ENCODE measurements around the gene RAE1.
"Not testable (repeated sequence)": the region's sequence is repeated elsewhere in the genome, so short reads cannot be mapped to it uniquely, and the experiment has no call there.

The RAE1 gene

GRCh38 chr20:57326667-57327455, 24.2 kb upstream of the RAE1 start:
- DNase-seq (ENCODE audit: low read depth in 3 of 3, low spot score in 1 of 3): no peak

DNA sequence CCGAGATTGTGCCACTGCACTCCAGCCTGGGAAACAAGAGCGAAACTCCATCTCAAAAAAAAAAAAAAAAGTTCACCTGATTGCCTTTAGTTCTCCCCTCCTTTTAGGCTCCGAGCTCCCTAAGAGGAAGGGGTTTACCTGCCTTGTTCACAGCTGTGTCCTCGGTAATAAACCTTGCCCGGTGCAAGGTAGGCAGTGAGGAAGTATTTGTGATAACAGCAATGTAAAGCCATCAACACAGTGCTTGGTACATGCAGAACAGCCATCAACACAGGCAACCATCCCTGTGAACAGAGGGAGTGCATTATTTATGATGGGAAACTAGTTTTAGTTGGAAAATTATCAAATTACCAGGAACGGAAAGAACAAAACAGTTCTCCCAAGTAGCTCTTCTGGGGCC, 23.2 kb upstream of the RAE1 start:
- no peak for DNase-seq (ENCODE audit: low read depth in 3 of 3, low spot score in 1 of 3)

DNA sequence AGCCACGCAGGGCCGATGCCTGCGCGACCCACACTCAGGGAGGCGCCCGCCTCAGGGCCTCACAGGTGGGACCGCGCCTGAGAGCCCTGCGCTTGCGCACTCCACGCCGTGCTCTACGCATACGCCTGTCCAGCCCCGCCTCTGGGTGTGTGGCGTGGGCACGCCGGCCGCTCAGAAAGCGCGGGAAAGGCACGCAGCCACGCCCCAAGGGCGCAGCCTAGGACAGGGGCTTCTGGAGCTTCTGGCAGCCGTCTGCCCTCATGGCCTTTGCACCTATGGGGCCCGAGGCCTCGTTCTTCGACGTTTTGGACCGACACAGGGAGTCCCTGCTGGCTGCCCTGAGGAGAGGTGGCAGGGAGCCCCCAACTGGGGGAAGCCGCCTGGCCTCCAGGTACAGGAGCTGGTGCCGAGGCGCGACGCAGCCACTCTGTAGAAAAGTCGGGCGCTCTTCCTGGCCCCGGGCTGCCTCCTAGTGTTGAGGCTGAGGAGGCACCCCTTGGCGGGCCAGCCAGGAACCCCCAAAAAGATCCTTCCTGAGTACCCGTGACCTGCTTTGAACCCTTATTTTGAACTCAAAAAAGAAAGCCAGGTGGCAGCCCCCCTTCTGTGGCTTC, 21.3 kb upstream of the RAE1 start, which contains the start of gene SPO11:
Gene SPO11, plus strand, starts transcription at position 196 of the 614 bp plus-strand sequence. Its CDS starts 65 bp downstream, at position 261.
- DNase-seq (ENCODE audit: low read depth in 3 of 3, low spot score in 1 of 3): no peak

DNA sequence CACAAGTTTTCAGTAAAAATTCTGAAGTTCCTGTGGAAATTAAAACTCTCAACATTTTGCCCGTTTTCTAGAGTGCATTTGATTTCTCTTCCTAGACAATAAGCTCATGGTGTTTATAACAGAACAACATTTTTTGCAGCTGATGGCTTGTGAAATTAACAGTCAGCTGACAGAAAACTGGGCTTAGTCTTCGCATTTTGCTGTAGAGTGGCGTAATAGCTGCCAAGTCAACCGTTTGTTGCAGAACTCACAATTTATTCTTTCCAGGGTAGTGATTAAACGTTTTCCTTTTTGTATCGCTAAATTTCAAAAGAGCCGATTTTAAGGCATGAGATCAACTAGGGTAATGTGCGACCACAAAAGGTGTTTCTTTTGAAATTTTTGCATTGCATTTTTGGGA, 20.1 kb upstream of the RAE1 start:
- no peak for DNase-seq (ENCODE audit: low read depth in 3 of 3, low spot score in 1 of 3)

- no peak for DNase-seq (ENCODE audit: low read depth in 3 of 3, low spot score in 1 of 3)
Measured at GRCh38 chr20:57332105-57333089, 18.7 kb upstream of the RAE1 start.

- no peak for DNase-seq (ENCODE audit: low read depth in 3 of 3, low spot score in 1 of 3)
Measured at GRCh38 chr20:57335392-57335791, 15.7 kb upstream of the RAE1 start.

GRCh38 chr20:57341663-57342062, 9.4 kb upstream of the RAE1 start:
- DNase-seq (ENCODE audit: low read depth in 3 of 3, low spot score in 1 of 3): no peak

DNA sequence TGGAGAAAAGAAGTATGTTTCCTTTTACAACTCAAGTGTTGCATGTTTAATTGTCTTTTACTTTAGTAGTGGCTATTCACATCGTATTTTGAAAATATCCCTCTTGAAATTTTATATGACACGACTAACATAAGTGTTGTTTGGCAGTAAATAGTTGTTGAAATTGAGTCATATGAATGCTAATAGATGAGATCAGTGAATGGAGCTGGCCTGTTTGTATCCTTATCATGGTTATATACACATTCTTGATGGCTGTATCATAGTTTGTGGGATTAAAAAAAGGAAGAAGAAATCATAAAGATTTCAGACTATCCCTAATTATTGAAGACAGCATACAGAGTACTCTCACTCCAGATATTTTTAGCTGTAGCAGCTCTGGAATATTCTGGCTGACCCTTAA, 8.2 kb upstream of the RAE1 start:
- DNase-seq (ENCODE audit: low read depth in 3 of 3, low spot score in 1 of 3): no peak

GRCh38 chr20:57346477-57346876, 4.6 kb upstream of the RAE1 start:
- DNase-seq (ENCODE audit: low read depth in 3 of 3, low spot score in 1 of 3): peak; percentile 20 to 53 (median 24)

- no peak for DNase-seq (ENCODE audit: low read depth in 3 of 3, low spot score in 1 of 3)
Measured at GRCh38 chr20:57347393-57347792, 3.7 kb upstream of the RAE1 start.

DNA sequence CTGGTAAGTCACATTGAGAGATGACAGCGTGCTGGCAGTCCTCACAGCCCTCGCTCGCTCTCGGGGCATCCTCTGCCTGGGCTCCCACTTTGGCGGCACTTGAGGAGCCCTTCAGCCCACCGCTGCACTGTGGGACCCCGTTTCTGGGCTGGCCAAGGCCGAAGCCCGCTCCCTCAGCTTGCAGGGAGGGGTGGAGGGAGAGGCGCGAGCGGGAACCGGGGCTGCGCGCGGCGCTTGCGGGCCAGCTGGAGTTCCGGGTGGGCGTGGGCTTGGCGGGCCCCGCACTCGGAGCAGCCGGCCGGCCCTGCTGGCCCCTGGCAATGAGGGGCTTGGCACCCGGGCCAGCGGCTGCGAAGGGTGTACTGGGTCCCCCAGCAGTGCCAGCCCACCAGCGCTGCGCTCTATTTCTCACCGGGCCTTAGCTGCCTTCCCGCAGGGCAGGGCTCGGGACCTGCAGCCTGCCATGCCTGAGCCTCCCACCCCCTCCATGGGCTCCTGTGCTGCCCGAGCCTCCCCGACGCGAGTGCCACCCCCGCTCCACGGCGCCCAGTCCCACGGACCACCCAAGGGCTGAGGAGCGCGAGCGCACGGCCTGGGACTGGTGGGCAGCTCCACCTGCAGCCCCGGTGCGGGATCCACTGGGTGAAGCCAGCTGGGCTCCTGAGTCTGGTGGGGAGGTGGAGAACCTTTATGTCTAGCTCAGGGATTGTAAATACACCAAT, 2.7 kb upstream of the RAE1 start:
- DNase-seq (ENCODE audit: low read depth in 3 of 3, low spot score in 1 of 3): not testable (repeated sequence)

- DNase-seq (ENCODE audit: low read depth in 3 of 3, low spot score in 1 of 3): not testable (repeated sequence)
Measured at GRCh38 chr20:57348922-57349574, 2.0 kb upstream of the RAE1 start.

- DNase-seq (ENCODE audit: low read depth in 3 of 3, low spot score in 1 of 3): no peak
Measured at GRCh38 chr20:57350081-57350710, 859 bp upstream of the RAE1 start.

DNA sequence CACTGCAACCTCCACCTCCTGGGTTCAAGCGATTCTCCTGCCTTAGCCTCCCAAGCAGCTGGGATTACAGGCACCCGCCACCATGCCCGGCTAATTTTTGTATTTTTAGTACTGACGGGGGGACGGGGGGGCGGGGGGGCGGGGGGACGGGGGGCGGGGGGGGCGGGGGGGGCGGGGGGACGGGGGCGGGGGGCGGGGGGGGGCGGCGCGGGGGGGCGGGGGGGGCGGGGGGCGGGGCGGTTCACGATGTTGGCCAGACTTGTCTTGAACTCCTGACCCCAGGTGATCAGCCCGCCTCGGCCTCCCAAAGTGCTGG, 371 bp upstream of the RAE1 start:
- not testable (repeated sequence) for DNase-seq (ENCODE audit: low read depth in 3 of 3, low spot score in 1 of 3)

DNA sequence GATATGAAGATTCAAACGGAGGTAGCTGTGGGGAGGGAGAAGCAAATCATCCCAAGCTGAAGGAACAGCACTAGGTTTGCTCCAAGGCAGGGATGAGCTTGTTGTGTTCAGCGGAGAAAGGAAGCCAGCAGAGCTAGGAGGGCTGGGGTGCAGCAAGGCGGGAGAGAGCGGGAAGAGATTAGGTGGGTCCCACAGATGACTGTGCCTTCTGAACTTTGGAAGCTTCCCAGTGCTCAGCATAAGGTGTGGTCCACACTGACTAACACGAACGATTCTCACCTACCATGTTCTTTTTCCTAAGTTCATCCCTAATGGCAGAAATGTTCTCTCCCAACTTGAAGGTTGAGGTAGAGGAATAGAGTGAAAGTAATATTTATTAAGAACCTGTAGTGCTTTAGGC, 1.2 kb downstream of the RAE1 start:
- DNase-seq (ENCODE audit: low read depth in 3 of 3, low spot score in 1 of 3): no peak

DNA sequence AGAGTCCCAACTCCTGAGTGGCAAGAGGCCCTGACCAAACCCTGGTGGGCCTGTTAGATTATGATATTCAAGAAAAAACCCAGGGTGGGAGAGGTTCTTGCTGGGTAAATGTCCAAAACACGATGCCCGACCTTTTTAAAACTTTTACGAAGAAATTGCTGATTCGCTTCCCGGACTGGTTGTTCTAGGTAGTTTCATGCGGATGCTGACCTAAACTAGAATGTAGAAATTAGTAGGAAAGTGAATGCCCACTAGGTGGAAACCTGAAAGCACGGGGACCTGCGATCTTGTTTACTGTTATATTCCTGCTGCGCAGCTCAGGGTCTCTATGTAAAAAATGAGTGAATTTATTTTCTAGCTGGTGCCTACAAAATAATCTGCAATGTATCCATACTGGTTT, 2.3 kb downstream of the RAE1 start:
- no peak for DNase-seq (ENCODE audit: low read depth in 3 of 3, low spot score in 1 of 3)

DNA sequence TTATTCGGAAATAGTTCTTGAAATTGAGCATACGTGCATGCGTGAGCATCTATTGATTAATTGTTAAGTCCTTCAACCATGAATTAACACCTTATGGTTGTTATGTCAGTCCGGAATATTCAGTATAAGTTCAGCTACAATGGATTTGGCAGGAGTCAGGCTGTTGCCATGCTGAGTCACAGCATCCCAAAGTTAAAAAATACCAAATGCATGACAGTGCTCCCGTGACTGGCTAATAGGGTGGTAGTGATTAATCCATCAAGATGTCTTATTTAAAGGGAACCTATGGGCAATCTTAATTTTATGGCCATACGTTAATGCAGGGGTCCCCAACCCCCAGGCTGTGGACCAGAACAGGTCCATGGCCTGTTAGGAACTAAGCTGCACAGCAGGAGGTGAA, 10.5 kb downstream of the RAE1 start:
- DNase-seq (ENCODE audit: low read depth in 3 of 3, low spot score in 1 of 3): no peak

DNA sequence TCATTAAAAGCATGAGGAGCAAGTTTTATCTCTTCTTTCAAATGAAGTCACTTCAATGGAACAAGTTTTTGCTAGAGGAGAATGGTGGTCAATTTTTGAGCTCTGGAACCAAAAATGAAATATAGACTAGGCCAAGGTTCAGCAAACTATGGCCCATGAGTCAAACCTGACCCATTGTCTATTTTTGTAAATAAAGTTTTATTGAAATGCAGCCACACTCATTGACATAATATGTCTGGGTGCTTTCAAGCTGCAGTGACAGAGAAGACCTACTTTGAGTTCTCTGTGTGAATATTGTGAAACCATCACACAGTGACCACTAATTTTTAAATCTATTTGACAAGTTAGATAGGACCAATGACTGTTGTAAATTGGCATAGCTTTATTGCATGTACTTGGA, 13.4 kb downstream of the RAE1 start:
- no peak for DNase-seq (ENCODE audit: low read depth in 3 of 3, low spot score in 1 of 3)

DNA sequence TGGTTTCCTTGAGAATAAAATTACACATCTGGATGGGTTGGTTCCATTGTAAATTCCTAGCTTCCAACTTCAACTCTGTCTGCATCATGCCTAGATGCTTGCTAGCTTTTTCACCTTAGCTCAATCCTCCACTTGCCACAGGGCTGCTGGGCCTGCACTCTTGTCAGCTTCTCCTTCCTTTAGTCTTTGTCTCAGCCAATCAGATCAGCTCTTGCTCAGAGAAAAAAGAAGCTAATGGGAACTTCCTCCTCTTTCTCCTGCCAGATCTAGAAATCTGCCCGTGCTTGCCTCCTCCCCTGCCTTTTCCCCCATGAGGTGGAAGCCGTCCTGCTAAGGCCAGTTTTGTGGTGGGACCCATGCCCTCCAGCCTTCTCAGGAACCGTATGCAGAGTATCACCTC, 18.5 kb downstream of the RAE1 start:
- no peak for DNase-seq (ENCODE audit: low read depth in 3 of 3, low spot score in 1 of 3)

DNA sequence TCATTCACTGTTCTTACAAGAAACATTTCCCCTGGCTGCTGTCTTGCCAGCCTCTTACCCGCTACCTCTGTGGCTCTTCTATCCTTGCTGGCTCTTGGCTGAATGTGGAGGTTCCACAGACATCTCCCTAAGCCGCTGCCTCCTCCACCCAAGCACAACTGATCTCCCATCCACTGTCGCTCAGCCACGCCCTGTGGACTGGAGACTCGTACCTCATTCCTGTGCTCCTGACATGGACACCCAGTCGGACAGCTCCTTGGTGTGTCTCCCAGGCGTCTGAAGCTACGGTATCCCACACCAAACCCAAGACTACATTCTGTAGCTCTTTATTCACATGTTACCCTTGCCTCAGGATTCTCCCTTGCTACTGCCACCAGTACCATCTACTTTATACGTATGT, 19.3 kb downstream of the RAE1 start:
- no peak for DNase-seq (ENCODE audit: low read depth in 3 of 3, low spot score in 1 of 3)

Data from stimulated activated CD4-positive, alpha-beta T cell treated with anti-CD3 and anti-CD28 coated beads, TNF-alpha, amount 100 ng/mL, for 1 hour (primary cell).